COLO668 (cell line): ENCODE results near the gene CAGE1.
A peak's percentile ranks its signal among the peaks of the same experiment; 100 is the strongest.

Source experiments
- DNase-seq: peaks from one replicate; lab custom pipeline; 2025; ENCODE audit not compliant: unreplicated experiment; lab: John Stamatoyannopoulos, UW

CAGE1 gene

DNA sequence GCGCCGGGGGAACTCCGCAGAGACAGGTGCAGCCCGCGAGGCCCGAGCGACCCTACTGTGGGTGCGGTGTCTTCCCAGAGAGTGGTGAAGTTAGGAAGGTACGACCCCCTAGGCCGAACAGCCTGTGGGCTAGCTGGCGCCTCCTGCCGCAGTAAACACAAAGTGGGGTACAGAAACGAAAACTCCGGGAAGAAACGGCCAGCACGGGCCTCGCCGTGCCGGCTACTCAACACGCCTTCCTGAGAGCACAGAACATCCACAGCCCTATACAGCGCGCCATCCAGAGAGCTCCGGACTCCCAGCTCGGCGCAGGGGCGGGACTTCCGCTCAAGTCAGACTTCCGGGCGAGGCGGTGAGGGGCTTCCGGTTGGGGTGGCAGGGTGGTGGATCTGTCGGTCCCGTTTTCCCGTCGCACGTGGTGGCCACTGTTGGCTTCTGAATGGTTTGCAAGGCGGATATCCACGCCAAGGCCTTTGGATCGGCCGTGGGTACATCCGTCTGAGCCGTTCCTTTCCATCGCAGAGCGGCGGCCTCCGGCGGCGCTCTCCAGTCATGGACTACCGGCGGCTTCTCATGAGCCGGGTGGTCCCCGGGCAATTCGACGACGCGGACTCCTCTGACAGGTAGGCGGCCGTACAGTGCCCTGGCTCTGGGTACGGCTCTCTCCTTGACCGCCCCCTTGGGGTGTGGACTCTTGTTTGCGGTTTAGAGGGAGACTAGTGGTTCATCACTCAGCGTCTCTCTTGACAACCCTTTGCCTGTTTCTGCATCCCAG lies at the start of gene CAGE1, which contains the start of gene RIOK1:
Gene CAGE1 (minus strand): TSS at position 292 of the 775 bp plus-strand sequence. CDS start 2,569 bp downstream, outside the sequence.
Gene RIOK1 (plus strand): TSS at position 358 of the 775 bp plus-strand sequence. CDS start 195 bp downstream, at position 553.
- peak; percentile 93 for DNase-seq

DNA sequence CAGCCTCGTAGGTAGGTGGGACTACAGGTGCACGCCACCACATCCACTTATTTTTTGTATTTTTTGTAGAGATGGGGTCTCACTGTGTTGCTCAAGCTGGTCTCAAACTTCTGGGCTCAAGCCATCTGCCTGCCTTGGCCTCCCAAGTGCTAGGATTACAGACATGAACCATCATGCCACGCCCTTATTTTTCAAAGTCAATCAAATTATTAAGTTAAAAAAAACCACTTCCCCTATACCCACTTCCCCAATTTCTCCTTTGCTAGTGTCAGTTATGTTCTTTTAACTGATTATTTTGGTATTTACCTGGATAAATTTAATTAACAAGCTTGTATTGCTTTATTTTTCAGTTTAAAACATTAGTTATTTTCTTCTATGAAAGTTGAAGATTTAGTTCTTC lies 49.7 kb upstream of the CAGE1 start:
- DNase-seq: no peak

DNA sequence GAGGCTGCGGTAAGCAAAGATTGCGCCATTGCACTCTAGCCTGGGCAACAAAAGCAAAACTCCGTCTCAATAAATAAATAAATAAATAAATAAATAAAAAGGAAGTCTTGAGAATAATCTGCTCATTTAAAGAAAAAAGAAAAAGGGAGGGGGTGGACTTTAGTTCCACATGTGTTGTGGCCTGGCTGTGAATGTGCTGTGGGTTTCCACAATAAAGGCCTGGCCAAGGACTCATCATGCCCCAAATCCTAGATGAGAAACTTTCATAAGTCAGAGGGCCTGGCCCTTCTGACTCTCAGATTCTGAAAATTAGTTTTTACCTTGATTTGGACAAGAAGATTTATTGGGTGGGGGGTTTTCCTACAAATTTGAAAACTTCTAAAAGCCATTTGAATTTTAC lies 48.5 kb upstream of the CAGE1 start:
- no peak for DNase-seq

DNA sequence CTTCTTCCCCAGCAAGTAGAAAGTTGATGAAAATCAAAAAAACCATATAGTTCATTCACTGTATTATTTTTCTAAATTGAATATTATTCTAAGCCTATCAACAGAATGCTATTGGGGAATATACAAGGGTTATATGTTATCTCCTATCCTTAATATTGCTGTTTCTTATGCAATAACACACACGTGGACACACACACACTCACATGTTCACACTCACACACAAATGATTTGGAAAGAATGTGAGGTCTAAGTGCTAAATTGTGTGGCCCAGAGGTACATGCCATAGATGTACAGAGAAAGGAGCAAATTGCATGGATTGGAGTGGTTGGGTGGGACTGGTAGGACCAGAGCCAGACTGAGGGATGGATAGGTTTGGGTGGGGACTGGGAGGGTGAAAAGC lies 45.1 kb upstream of the CAGE1 start:
- no peak for DNase-seq

DNA sequence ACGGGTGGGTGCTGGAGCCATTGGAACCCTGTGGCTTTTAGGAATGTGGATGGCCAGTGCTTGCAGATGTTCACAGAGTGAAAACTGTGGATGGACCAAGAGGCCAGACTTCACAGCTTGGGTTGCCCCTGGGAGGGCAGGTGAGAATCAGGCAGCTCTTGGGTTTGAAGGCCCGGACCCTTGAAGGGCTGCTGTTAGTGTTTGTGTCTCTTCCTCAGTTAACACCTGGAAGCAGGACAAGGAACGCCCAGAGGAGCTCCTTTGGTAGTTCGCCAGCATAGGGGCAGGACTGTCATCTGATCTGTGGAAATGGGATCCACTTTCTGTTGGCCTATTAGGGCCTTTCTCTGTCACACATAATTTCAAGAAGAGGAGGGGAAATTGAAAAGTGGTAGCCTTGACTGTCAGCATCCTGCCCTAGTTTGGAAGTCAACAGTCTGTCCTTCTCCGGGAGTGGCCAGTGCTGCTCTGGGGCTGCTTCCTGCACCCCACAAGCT lies 43.6 kb upstream of the CAGE1 start:
- DNase-seq: no peak

DNA sequence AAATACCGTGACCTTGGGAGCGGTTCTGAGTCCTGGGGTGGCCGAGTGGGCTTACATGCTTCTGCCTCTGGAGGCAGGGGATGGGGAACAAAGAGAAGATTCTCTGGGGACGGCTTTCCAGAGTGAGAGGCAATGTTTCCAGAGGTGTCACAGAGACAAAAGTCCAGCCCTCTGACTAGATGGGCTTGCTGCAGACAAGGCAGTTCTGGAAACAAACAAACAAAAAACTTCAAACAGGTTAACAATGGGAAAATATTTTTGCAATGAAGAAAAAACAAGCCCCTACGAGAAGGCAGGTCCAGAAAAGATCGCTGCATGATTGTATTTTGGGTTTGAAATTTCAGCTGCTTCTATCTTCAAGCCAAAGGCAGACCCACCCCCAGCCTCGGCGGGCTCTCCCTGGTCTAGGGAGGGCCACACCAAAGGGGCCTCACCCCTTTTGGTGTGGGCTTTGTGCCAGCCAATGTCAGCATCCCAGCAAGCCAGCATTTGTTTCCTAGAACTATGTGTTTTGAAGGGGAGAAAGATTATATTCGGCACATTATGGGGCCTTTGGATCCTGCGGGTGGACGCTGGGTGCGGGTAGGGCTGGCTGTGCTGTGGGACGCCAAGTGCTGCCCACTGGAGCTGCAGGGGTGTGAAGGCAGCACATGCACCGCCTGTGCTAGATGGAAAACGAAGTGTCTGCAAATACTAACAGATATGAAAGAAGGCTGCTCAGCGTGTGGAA lies 43.0 kb upstream of the CAGE1 start:
- DNase-seq: no peak

DNA sequence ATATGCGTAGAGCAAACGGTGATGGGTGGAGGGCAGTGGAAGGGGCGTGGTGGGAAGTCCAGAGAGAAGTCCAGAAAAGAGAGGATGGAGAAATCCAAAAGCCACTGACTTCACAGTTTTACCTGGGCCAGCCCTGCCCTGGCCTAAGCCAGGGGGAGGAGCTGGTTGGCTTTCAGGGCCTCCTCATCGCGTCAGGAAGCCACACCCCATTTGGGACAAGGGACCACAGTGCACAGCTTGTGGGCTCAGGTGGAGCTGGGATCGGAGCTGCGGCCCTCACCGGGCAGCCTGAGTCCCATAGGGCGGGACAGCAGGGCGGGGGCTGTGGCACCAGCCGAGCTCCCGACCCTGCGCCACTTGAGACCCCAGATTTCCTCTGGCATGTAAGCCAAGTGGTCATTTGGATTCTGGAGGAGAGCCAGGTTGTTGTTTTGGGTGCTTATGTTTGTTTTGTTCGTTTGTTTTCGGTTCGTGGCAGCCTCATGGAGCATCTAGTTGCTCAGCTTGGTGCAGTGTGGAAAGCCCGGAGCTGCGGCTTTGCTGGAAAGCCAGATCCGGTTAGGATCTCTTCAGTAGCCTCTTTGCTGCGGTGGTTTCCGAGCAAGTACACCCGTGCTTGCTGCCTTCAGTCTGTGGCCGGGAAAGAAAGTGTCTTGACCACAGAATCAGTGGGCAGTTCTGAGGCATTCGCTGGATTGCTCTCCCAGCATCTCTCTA lies 42.3 kb upstream of the CAGE1 start:
- DNase-seq: no peak

DNA sequence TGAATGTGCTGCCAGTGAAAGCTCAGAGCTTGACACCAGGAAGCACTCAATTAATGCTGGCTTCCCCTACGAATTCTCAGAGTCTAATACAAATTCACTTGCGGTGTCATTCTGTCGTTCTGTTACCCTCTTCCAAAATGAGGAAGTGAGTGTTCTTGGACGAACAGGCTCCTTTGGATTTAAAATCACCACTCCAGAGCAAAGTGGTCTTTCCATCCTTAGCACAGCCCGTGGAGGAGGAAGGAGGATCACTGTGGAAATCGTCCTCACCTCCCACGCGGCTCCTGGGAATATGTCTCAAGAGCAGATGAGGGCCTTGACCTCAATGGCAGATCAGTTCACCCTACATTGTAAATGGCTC lies 41.8 kb upstream of the CAGE1 start:
- no peak for DNase-seq

DNA sequence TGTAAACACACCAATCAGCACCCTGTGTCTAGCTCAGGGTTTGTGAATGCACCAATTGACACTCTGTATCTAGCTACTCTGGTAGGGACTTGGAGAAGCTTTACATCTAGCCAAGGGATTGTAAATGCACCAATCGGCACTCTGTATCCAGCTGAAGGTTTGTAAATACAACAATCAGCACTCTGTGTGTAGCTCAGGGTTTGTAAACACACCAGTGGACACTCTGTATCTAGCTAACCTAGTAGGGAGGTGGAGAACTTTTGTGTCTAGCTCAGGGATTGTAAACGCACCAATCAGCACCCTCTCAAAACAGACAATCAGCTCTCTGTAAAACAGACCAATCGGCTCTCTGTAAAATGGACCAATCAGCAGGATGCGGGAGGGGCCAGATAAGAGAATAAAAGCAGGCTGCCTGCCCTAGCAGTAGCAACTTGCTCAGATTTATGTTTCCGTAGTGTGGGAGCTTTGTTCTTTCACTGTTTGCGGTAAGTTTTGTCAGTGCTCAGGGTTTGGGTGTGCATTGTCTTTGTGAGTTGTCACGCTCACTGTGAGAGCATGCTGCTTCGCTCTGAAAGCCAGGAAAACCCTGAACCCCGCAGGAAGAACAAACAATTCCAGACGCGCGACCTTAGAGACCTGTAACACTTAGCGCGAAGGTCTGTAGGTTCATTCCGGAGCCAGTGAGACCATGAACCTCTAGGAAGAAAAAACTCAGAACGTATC lies 37.1 kb upstream of the CAGE1 start:
- no peak for DNase-seq

DNA sequence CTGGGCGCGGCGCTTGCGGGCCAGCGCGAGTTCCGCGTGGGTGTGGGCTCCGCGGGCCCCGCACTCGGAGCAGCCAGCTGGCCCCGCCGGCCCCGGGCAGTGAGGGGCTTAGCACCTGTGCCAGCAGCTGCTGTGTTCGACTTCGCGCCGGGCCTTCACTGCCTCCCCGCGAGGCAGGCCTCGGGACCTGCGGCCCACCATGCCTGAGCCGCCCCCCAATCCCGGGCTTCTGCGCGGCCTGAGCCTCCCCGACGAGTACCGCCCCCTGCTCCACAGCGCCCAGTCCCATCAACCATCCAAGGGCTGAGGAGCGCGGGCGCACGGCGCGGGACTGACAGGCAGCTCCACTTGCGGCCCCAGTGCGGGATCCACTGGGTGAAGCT lies 36.3 kb upstream of the CAGE1 start:
- no peak for DNase-seq

DNA sequence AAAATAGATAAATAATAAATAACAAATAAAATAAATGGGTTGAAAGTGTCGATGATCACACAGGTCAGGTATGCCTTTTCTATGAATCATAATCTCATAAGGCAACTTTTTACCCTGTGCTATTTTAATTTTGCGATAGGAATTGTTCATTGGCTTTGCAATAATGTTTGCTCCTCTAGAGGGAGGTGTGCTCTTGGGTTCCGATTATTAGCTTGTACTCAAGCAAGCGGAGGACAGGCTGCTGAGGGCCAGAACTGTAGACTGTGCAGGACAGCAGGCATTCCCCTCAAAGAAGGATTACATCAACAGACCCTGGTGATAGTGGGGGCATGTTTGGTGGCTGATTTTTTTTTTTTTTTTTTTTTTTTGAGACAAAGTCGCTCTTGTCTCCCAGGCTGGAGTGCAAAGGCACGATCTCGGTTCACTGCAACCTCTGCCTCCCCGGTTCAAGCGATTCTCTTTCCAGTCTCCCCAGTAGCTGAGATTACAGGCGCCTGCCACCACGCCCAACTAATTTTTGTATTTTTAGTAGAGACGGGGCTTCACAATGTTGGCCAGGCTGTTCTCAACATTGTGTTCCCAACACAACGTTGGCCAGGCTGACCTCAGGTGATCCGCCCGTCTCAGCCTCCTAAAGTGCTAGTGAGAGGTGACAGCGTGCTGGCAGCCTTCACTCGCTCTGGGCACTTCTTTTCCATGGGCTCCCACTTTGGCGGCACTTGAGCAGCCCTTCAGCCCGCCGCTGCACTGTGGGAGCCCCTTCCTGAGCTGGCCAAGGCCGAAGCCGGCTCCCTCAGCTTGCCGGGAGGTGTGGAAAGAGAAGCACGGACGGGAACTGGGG lies 35.6 kb upstream of the CAGE1 start:
- DNase-seq: peak; percentile 20

DNA sequence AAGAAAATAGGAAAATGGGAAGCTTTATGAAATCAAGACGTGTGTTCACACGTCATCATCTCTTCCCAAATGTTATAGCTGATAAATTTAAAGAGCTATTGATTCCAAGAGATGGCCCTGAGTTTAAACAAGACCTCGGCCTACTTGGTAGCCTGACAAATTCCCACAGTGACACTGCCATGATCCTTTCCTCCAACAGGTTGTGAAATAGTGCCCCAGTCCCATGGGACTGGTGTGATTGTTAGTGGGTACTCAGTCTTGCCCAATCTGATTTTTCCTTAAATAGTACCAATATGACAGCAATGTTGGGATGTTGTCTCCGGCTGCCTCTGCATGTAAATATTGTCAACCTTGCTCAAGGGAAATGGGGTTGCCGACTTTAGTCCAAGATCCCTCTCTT lies 34.5 kb upstream of the CAGE1 start:
- no peak for DNase-seq

DNA sequence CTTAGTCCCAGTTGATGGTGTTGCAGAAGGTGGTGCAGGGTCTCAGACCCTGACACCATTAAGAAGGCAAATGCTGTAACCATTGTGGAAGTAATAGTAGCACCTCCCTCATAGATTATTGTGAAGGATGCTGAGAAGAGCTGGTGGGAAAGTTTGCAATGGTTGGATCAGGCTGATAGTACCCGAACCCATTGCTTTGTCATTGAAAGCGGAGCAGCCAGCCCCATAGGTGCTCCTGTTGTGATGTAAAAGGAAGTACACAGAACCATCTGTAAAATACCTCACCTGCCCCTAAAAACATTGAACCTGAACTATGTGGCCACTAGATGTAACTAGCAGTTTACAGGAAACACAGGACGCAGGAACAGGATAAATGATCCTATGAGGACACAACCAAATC lies 31.5 kb upstream of the CAGE1 start:
- no peak for DNase-seq

DNA sequence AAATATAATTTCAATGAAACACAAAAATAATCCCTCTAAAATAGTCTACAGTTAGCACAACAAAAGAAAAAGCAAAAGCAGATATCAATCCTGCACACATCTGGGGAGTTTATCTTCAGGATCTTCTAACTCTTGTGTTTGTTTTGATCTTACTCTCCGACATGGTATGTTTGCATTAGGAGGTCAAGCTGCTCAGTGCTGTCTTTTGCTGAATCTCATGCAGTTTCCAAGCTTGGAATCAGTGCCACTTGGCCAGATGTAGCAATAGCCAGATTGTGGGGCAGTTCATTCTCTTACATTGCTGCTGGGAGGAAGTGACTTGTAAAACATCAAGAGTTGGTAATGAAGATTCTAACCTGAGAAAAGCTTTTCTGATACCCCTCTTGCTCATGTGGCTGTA lies 29.5 kb upstream of the CAGE1 start:
- DNase-seq: no peak

DNA sequence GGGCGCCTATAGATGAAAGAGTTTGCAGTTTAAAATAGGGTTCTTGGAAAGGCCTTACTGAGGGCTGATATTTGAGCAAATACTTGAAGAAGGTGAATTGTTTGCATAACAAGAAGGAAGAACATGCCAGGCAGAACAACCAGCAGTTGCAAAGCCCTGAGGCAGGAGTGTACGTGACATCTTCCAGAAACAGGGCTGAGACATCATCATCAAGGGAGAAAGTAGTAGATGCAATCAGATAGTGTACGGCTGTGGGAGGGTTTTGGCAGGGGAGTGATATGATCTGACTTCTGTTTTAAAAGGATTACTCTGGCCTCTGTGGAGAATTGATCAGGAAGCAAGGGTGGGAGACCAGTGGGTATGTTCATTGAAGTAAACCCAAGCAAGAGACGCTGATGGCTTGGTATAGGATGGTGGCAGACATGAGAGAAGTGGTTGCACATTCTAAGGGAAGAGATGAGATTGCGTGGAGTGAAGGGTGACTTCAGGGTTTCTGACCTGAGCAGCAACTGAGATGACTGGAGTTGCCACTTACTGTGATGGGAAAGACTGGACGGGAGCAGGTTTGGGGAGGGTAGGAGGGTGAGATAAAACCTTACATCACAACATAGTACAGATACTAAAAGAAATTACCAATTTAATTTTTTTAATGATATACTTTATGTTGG lies 28.8 kb upstream of the CAGE1 start:
- DNase-seq: no peak

DNA sequence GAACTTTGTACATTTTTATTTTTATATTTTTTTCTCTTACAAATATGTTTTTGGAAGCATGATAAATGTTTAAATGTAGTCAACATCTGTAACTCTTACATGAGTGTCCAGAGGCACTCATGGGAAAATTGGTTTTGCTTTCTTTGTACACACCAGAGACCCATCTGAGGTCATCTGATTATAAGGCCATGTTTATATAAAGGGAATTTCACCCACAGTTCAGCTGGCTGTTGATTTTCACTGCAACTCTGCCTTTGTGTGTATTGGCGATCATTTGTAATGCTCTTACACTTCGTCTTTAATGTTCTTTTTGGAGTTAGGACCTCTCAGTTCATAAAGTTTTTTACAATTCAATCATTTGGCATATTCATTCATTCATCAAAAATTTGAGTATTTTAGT lies 28.1 kb upstream of the CAGE1 start:
- DNase-seq: no peak

DNA sequence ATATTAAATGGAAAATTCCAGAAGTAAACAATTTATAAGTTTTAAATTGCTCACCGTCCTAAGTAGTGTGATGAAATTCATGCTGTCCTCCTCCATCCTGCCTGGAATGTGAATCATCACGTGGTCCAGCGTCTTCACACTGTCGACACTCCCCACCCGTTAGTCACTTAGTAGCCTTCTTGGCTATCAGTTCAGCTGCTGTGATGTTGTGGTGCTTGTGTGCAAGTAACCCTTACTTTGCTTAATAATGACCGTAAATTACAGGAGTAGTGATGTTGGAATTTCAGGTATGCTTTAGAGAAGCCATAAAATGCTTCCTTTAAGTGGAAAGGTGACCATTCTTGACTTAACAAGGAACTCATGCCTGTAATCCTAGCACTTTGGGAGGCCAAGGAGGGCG lies 25.3 kb upstream of the CAGE1 start:
- no peak for DNase-seq

DNA sequence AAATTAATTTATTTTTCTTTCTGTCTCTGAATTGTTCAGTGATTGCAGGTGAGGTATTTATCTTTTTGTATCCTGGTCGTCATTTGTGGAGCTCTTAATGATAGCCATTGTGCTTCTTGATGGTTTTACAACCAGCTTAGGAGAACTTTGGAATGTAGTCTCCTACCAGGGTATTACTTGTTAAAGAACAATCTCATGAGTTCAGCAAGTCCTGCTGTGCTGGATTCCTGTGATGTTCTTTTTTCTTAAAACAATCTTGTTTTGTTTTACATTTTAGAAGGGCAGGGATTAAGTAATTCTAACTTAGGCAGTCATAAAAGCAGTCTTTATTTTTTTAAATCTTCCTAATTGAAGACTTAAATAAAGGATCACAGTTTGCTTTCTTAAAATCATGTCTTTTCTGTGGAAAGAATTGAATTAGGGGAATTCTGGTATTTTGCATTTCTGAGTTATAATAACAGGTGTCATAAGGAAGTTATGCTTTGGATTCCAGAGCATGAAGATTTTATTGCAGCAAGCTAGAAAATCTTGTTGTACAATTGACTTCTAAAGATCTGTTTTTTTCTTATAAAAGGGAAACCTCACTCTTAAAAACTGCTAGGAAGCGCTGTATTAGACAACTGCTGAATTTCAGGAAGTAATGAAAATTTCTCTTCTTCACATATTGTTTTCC lies 23.7 kb upstream of the CAGE1 start:
- no peak for DNase-seq

DNA sequence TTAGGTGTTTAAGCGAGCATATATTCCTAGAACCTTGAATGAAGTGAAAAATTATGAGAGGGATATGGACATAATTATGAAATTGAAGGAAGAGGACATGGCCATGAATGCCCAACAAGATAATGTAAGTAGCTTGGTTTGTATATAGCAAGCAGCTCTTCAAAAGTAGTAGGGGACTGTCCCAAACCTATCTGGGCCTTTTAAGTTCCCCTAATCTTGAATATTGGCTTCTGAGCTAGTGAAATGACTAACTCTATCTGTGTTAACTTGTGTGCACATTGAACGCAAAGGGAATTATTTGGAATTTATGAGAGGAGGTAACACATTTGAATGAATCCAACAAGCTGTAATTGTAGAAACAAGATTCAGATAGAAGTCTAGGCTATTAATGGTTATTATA lies 21.8 kb upstream of the CAGE1 start:
- DNase-seq: no peak
